ENCODE measurements around the gene GGPS1.

GRCh38 chr1:235290740-235291502, 37.4 kb upstream of the GGPS1 start:
- TF ChIP-seq CTCF (IDR thresholded peaks at IDR 0.05) (no peak), POLR2AphosphoS5 (IDR thresholded peaks at IDR 0.05; ENCODE audit: insufficient read depth in 1 of 2, low read depth in 1 of 2) (no peak)

All from vagina (tissue), 2 donors.